Thoracic aorta (tissue), 2 donors: Measurements from ENCODE around the gene MGAT5B. TPM values are rescaled to one million over a fixed set of nuclear protein-coding genes. Genes with fewer than 3 reads are reported as not detected.

Experiments used
- ATAC-seq: fragments of 150-250 bp; one replicate; pipeline ENCODE4 v1.8.0; 2017; ENCODE audit warnings: low read depth; ENCODE audit not compliant: insufficient number of reproducible peaks, low FRiP score
- DNase-seq: peaks from one replicate; pipeline ENCODE4 v3.0.0-alpha.2; 2020; ENCODE audit warnings: low spot score
- H3K27ac ChIP-seq, 2 donors: fragments of 200-600 bp; sonication (generic); 1 replicate in 1 of 2; 2 replicates in 1 of 2; pipeline ENCODE4 v1.5.1; 2016; ENCODE audit warnings: mild to moderate bottlenecking in 2 of 2, moderate library complexity in 2 of 2
- H3K27me3 ChIP-seq: fragments of 200-600 bp; sonication (generic); replicated peaks from 2 replicates; pipeline ENCODE4 v1.6.0; 2016; ENCODE audit warnings: mild to moderate bottlenecking; ENCODE audit not compliant: insufficient read depth
- H3K36me3 ChIP-seq: fragments of 200-600 bp; sonication (generic); one replicate; pipeline ENCODE4 v1.5.1; 2016
- H3K4me1 ChIP-seq, 2 donors: fragments of 200-600 bp; sonication (generic); 1 replicate in 1 of 2; 2 replicates in 1 of 2; pipeline versions ENCODE4 v1.5.1 to v1.6.0; 2016; ENCODE audit warnings: low read depth in 2 of 2, mild to moderate bottlenecking in 1 of 2; ENCODE audit not compliant: control insufficient read depth in 1 of 2
- H3K4me3 ChIP-seq: fragments of 200-600 bp; sonication (generic); 2 replicates; pipeline ENCODE4 v1.5.1; 2016; ENCODE audit warnings: mild to moderate bottlenecking
- H3K9me3 ChIP-seq: fragments of 200-600 bp; sonication (generic); 2 replicates; pipeline ENCODE4 v1.5.1; 2016
- CTCF ChIP-seq: fragments of 200-600 bp; sonication (generic); IDR thresholded peaks from one replicate; pipeline ENCODE4 v1.5.1; 2019; ENCODE audit warnings: antibody characterized with exemption
- total RNA-seq, 2 donors: library from RNA; depleted of rRNA; stranded (reverse); fragments of >200 nt; gene quantifications; one replicate each; pipeline versions ENCODE4 v1.1.0 to v1.2.3, GENCODE V29; 2016

Gene MGAT5B
- total RNA-seq, 2 donors from 2014 or later = 0.14 TPM; not detected in 1

GRCh38 chr17:76957678-76958464, 89.7 kb downstream of the MGAT5B start:
- DNase-seq (no peak), ATAC-seq (peak; percentile 20)
- Histone ChIP-seq H3K27me3 (no peaks in the 10 kb centered on the region), H3K4me1 (peaks cover 0 to 9% of the 10 kb centered on the region in 2 donors), H3K4me3 (no peak overlapping the region), H3K9me3 (no peaks in the 10 kb centered on the region), H3K27ac (no peak overlapping the region), H3K36me3 (no peaks in the 10 kb centered on the region)
- TF ChIP-seq CTCF = no peak

- H3K4me3 ChIP-seq = no peak overlapping the region
- H3K27ac ChIP-seq = no peak overlapping the region
- ATAC-seq (no peak), DNase-seq (no peak)
- H3K27me3 ChIP-seq = no peaks in the 10 kb centered on the region
- no peak for TF ChIP-seq CTCF
- peaks cover 0 to 9% of the 10 kb centered on the region in 2 donors for H3K4me1 ChIP-seq
- no peaks in the 10 kb centered on the region for H3K36me3 ChIP-seq
- no peaks in the 10 kb centered on the region for H3K9me3 ChIP-seq
Measured at GRCh38 chr17:76958974-76959373, 90.8 kb downstream of the MGAT5B start.

GRCh38 chr17:76961869-76962268, 93.7 kb downstream of the MGAT5B start:
- Histone ChIP-seq H3K4me1 (peaks cover 0 to 9% of the 10 kb centered on the region in 2 donors), H3K27me3 (no peaks in the 10 kb centered on the region), H3K27ac (no peak overlapping the region), H3K4me3 (no peak overlapping the region), H3K9me3 (no peaks in the 10 kb centered on the region), H3K36me3 (no peaks in the 10 kb centered on the region)
- TF ChIP-seq CTCF = no peak
- ATAC-seq (no peak), DNase-seq (no peak)

- no peak overlapping the region for H3K27ac ChIP-seq
- H3K4me3 ChIP-seq = no peak overlapping the region
- no peak for TF ChIP-seq CTCF
Measured at GRCh38 chr17:76962858-76963257, 94.7 kb downstream of the MGAT5B start.

GRCh38 chr17:76966016-76966415, 97.8 kb downstream of the MGAT5B start:
- no peak for TF ChIP-seq CTCF
- no peak for ATAC-seq

More at GRCh38 chr17:76962858-76963257, 94.7 kb downstream of the MGAT5B start:
- no peaks in the 10 kb centered on the region for H3K9me3 ChIP-seq
- H3K27me3 ChIP-seq = no peaks in the 10 kb centered on the region
- DNase-seq (no peak), ATAC-seq (no peak)
- no peaks in the 10 kb centered on the region for H3K36me3 ChIP-seq
- H3K4me1 ChIP-seq = peaks cover 0 to 5% of the 10 kb centered on the region in 2 donors

More at GRCh38 chr17:76966016-76966415, 97.8 kb downstream of the MGAT5B start:
- no peaks in the 10 kb centered on the region for H3K36me3 ChIP-seq
- H3K4me3 ChIP-seq = no peak overlapping the region
- H3K27ac ChIP-seq = no peak overlapping the region
- no peaks in the 10 kb centered on the region for H3K9me3 ChIP-seq
- no peak for DNase-seq
- H3K27me3 ChIP-seq = peaks cover 4% of the 10 kb centered on the region
- H3K4me1 ChIP-seq = peaks cover 0 to 11% of the 10 kb centered on the region in 2 donors
